LNCaP clone FGC (cell line): ENCODE data around the gene CREG2.

Source experiments
- DNase-seq: peaks from one replicate; pipeline ENCODE4 v3.0.0-alpha.2; 2011; ENCODE audit warnings: low read depth
- H3K4me3 ChIP-seq: 2 replicates; pipeline ENCODE4 v1.5.1; 2011; ENCODE audit warnings: mild to moderate bottlenecking, low read depth, low read length, control low read depth
- TF ChIP-seq, protein P1 (sequence below): IDR thresholded peaks from 2 replicates; pipeline ENCODE4 v1.5.1; 2012; ENCODE audit warnings: mild to moderate bottlenecking; ENCODE audit not compliant: control insufficient read depth, insufficient read depth; ENCODE audit errors: extremely low read depth

Gene CREG2

DNA sequence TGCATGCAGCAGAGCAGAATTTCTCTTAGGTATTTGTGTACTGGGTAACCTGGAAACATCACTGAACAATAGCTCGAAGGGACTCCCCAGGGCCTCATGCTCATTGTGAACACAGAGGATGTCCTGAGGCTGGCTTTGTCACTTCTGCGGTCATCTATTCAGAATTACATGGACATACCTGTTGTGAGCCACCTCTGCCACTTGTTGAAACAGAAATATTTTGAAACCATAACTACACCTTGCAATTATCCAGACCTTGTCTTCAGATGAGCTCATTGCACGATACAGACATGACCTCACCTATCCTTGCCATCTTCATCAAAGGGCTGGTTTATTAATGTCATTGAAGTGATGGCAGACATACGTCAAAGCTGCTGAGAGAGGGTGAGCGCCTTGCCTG lies 23.4 kb upstream of the CREG2 start:
- no peak overlapping the region for H3K4me3 ChIP-seq
- DNase-seq: no peak
- TF ChIP-seq, protein P1, sequence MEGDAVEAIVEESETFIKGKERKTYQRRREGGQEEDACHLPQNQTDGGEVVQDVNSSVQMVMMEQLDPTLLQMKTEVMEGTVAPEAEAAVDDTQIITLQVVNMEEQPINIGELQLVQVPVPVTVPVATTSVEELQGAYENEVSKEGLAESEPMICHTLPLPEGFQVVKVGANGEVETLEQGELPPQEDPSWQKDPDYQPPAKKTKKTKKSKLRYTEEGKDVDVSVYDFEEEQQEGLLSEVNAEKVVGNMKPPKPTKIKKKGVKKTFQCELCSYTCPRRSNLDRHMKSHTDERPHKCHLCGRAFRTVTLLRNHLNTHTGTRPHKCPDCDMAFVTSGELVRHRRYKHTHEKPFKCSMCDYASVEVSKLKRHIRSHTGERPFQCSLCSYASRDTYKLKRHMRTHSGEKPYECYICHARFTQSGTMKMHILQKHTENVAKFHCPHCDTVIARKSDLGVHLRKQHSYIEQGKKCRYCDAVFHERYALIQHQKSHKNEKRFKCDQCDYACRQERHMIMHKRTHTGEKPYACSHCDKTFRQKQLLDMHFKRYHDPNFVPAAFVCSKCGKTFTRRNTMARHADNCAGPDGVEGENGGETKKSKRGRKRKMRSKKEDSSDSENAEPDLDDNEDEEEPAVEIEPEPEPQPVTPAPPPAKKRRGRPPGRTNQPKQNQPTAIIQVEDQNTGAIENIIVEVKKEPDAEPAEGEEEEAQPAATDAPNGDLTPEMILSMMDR: no peak

DNA sequence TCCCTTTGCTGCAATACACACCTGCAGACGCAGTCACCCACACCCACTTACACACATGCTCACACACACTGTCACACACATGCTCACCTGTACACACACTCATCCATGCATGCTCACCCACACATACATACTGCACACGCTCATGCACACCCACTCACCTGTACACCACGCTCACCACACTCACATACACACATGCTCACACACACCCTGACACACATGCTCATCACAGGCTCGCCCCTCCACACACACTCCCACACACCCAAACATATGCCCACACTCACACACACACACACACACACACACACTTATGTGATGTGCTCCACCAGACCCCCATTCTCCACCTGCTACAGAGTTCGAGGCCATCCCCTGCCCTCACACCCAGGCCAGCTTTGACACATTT lies 22.8 kb upstream of the CREG2 start:
- H3K4me3 ChIP-seq: no peak overlapping the region
- DNase-seq: no peak
- TF ChIP-seq, protein P1: no peak

DNA sequence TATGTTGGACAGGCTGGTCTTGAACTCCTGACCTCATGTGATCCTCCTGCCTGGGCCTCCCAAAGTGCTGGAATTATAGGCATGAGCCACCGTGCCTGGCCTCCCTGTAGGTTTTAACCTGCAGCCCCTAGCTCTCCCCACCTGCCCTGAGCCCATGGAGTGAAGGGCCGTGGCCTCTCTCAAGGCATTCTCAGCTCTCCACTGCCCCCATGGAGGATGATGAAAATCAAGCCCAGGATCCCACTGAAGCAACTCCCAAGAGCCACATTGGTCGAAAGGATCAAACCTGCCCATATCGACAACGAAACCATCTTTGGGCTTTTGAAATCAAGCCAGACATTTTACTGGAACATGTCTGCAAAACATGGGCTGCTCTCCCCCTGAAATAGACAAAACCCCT lies 22.4 kb upstream of the CREG2 start:
- DNase-seq: no peak
- TF ChIP-seq, protein P1: no peak
- no peak overlapping the region for H3K4me3 ChIP-seq

DNA sequence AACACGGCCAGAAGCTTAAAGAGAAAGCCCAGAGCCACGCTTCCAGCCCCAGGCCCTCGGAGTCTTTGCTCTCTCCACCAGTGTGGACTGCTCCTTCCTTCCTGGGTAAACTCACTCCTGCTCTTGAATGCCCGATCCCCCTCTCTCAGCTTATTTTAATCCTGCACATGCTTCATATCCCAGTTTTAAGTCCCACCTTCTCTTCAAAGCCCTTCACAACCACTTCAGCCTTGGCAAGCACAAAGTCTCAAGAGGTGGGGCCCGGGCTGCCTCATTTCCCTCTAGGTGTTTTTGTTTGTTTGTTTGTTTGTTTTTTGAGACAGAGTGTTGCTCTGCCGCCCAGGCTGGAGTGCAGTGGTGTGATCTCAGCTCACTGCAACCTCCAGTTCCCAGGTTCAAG lies 21.6 kb upstream of the CREG2 start:
- DNase-seq: no peak
- no peak overlapping the region for H3K4me3 ChIP-seq
- TF ChIP-seq, protein P1: no peak

DNA sequence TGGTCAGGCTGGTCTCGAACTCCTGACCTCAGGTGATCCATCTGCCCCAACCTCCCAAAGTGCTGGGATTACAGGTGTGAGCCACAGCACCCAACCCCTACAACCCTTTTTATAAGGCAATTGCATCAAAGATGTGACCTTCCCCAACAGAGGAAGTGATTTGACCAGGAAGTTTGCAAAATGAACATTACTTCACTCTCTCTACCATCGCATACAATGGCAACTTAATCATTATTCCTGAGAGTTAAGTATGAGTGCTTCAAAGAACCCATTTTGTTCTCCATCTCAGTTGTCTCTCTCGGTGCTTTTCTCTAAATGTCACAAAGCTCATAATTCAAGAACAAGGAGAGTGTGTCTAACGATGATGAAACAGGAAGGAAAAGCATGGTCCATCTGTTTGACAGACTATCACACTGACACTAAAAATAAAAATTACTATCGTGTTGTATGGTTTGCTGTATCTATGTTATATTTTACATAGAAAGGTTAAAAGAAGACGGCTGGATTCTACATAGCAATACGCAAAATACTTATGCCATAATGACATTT lies 18.1 kb upstream of the CREG2 start:
- DNase-seq: no peak
- TF ChIP-seq, protein P1: no peak
- no peak overlapping the region for H3K4me3 ChIP-seq

DNA sequence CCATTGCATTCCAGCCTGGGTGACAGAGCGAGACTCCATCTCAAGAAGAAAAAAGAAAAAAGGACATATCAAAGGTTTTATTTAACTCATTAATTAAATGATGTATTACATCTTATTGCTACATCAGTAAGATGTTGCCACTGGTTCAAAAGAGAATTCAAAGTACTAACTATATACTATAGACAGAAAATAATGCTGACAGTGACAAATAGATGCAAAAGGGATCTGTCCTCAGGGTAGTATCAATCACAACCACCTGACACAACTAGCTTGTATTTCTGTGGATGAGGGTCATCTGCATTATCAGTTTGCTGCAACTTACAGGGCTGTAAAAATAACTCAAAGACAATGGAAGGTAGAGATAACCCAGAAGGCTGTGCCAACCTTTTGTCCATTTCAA lies 16.4 kb upstream of the CREG2 start:
- TF ChIP-seq, protein P1: no peak
- no peak overlapping the region for H3K4me3 ChIP-seq
- DNase-seq: no peak

DNA sequence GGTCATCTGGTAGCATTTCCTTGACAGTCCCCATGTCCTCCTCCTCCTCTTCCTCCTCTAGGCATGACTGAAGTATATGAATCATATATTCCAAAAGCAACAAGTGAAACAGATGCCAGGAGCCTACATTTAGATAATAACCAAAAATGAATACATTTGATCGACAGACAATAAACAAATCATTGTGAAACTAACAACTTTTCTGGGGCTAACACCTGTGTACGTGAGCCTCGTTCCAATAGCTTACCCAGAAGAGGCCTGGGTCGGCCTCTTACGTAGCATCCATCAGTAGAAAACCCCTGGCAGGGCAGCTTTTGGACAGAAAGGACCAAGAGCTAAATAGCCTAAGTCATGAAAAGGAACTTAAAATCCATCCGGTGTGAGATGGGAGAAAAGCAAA lies 15.3 kb upstream of the CREG2 start:
- TF ChIP-seq, protein P1: no peak
- no peak for DNase-seq

More for the DNA sequence above, 15.3 kb upstream of the CREG2 start:
- no peak overlapping the region for H3K4me3 ChIP-seq
